ENCODE results near the gene FARP1.

GRCh38 chr13:98269386-98269785 is 126.5 kb downstream of the FARP1 start:
- TF ChIP-seq CTCF (IDR thresholded peaks at IDR 0.05), result no peak
- TF ChIP-seq POLR2AphosphoS5 (IDR thresholded peaks at IDR 0.05), result no peak
- TF ChIP-seq EP300 (IDR thresholded peaks at IDR 0.05), result no peak

Data from suprapubic skin (tissue), 4 donors.